IMR-90 (cell line): ENCODE data around the gene WDR5. TPM values are rescaled to one million over a fixed set of nuclear protein-coding genes. Genes with fewer than 3 reads are reported as not detected.

Source experiments
- ATAC-seq: fragments of 200-7000 bp; cut with Tn5 transposase; 2 replicates; pipeline ENCODE4 v1.9.1; 2020; ENCODE audit warnings: low read depth, mild to moderate bottlenecking, moderate library complexity
- BruUV-seq: library from RNA; stranded (reverse); fragments of 400-500 nt; replicated peaks from 2 replicates; lab custom pipeline; 2021; lab: Mats Ljungman, UMichigan
- CTCF ChIA-PET: fragments of 300-600 bp; formaldehyde crosslinking; extraction: SDS; loops from one replicate; lab custom pipeline; 2021; ENCODE audit warnings: antibody characterized with exemption; lab: Yijun Ruan, JAX
- POLR2A ChIA-PET: fragments of 300-600 bp; sonication (Branson Sonifier 250); formaldehyde crosslinking; loops from one replicate; lab custom pipeline; 2022; ENCODE audit warnings: antibody characterized with exemption; ENCODE audit not compliant: unreplicated experiment; lab: Charles Lee
- DNase-seq: peaks from one replicate; pipeline ENCODE4 v3.0.0; 2013
- H2AFZ ChIP-seq: replicated peaks from 2 replicates; pipeline ENCODE3; 2013; ENCODE audit warnings: low read length, mild to moderate bottlenecking; ENCODE audit not compliant: poor library complexity
- H2AK5ac ChIP-seq: 2 replicates; pipeline ENCODE4 v1.6.1; 2013; ENCODE audit warnings: low read depth, low read length, inconsistent platforms
- H2AK9ac ChIP-seq: replicated peaks from 2 replicates; pipeline ENCODE3; 2013; ENCODE audit warnings: mild to moderate bottlenecking, low read depth, low read length, moderate library complexity; ENCODE audit not compliant: poor library complexity
- H2BK120ac ChIP-seq: 2 replicates; pipeline ENCODE4 v1.6.1; 2013; ENCODE audit warnings: low read depth, low read length, inconsistent platforms
- H2BK15ac ChIP-seq: 3 replicates; pipeline ENCODE4 v1.6.1; 2013; ENCODE audit warnings: low read depth, low read length, inconsistent platforms
- H2BK20ac ChIP-seq: 2 replicates; pipeline ENCODE4 v1.6.1; 2013; ENCODE audit warnings: low read depth, mild to moderate bottlenecking, inconsistent platforms, low read length, moderate library complexity
- H2BK5ac ChIP-seq: 2 replicates; pipeline ENCODE4 v1.6.1; 2013; ENCODE audit warnings: mild to moderate bottlenecking, low read depth, low read length, inconsistent platforms; ENCODE audit not compliant: poor library complexity, severe bottlenecking
- H3K14ac ChIP-seq: replicated peaks from 2 replicates; pipeline ENCODE4 v1.6.1; 2013; ENCODE audit warnings: low read depth, low read length, inconsistent platforms
- H3K18ac ChIP-seq: 2 replicates; pipeline ENCODE4 v1.6.1; 2013; ENCODE audit warnings: low read depth, low read length, control low read depth
- H3K23ac ChIP-seq: 2 replicates; pipeline ENCODE4 v1.6.1; 2013; ENCODE audit warnings: low read depth, low read length, inconsistent platforms
- H3K27ac ChIP-seq: 2 replicates; pipeline ENCODE4 v1.5.1; 2013; ENCODE audit warnings: mild to moderate bottlenecking, control low read depth, low read length; ENCODE audit not compliant: insufficient read depth
- H3K27me3 ChIP-seq: 2 replicates; pipeline ENCODE4 v1.6.1; 2013; ENCODE audit warnings: low read length; ENCODE audit not compliant: control insufficient read depth, insufficient read depth
- H3K36me3 ChIP-seq: 2 replicates; pipeline ENCODE4 v1.6.1; 2013; ENCODE audit warnings: low read length, mixed read lengths; ENCODE audit not compliant: control insufficient read depth, insufficient read depth
- H3K4ac ChIP-seq: 2 replicates; pipeline ENCODE4 v1.6.1; 2013; ENCODE audit warnings: low read depth, low read length, inconsistent platforms
- H3K4me1 ChIP-seq: 2 replicates; pipeline ENCODE4 v1.6.1; 2013; ENCODE audit warnings: low read length, mixed read lengths; ENCODE audit not compliant: control insufficient read depth, insufficient read depth
- H3K4me2 ChIP-seq: 2 replicates; pipeline ENCODE4 v1.6.1; 2013; ENCODE audit warnings: low read depth, mild to moderate bottlenecking, control low read depth, low read length, moderate library complexity
- H3K4me3 ChIP-seq: 2 replicates; pipeline ENCODE4 v1.5.1; 2013; ENCODE audit warnings: low read depth, mild to moderate bottlenecking, control low read depth, low read length, moderate library complexity; ENCODE audit not compliant: insufficient read depth
- H3K56ac ChIP-seq: 2 replicates; pipeline ENCODE4 v1.6.1; 2013; ENCODE audit warnings: low read length, inconsistent platforms; ENCODE audit not compliant: insufficient read depth; ENCODE audit errors: extremely low read depth
- H3K79me1 ChIP-seq, 2 experiments: 2 replicates each; pipeline ENCODE4 v1.6.1; 2013; ENCODE audit warnings: low read length in 2 of 2, inconsistent platforms in 1 of 2, low read depth in 1 of 2
- H3K9ac ChIP-seq: 2 replicates; pipeline ENCODE4 v1.6.1; 2013; ENCODE audit warnings: low read depth, low read length, control low read depth
- H3K9me1 ChIP-seq: 2 replicates; pipeline ENCODE4 v1.6.1; 2013; ENCODE audit warnings: low read length, inconsistent platforms; ENCODE audit not compliant: insufficient read depth
- H3K9me3 ChIP-seq: 2 replicates; pipeline ENCODE4 v1.6.1; 2013; ENCODE audit warnings: low read length; ENCODE audit not compliant: control insufficient read depth, insufficient read depth
- H4K20me1 ChIP-seq: 2 replicates; pipeline ENCODE4 v1.6.1; 2013; ENCODE audit warnings: low read length, inconsistent platforms; ENCODE audit not compliant: insufficient read depth
- H4K5ac ChIP-seq: 2 replicates; pipeline ENCODE4 v1.6.1; 2013; ENCODE audit warnings: mild to moderate bottlenecking, low read depth, low read length, control low read depth
- H4K8ac ChIP-seq, 2 experiments: 2 replicates each; pipeline ENCODE4 v1.6.1; 2013; ENCODE audit warnings: low read depth in 2 of 2, low read length in 2 of 2, control low read depth in 1 of 2, inconsistent platforms in 1 of 2
- H4K91ac ChIP-seq: 2 replicates; pipeline ENCODE4 v1.6.1; 2013; ENCODE audit warnings: low read depth, low read length, inconsistent platforms; ENCODE audit not compliant: insufficient read depth
- BHLHE40 ChIP-seq: fragments of 150-350 bp; IDR thresholded peaks from 2 replicates; pipeline ENCODE4 v1.6.1; 2016; ENCODE audit warnings: mild to moderate bottlenecking, low read depth, low read length
- CEBPB ChIP-seq: IDR thresholded peaks from 2 replicates; pipeline ENCODE4 v1.6.1; 2012; ENCODE audit warnings: low read depth, low read length, improper control_type of control experiment
- CHD1 ChIP-seq: IDR thresholded peaks from 2 replicates; pipeline ENCODE4 v1.6.1; 2012; ENCODE audit warnings: low read depth, low read length, improper control_type of control experiment
- CTCF ChIP-seq: conservative IDR thresholded peaks from 2 replicates; pipeline ENCODE4 v1.5.1; 2012; ENCODE audit warnings: mild to moderate bottlenecking, low read depth, low read length, improper control_type of control experiment
- ELK1 ChIP-seq: fragments of 150-350 bp; IDR thresholded peaks from 2 replicates; pipeline ENCODE4 v1.6.1; 2016; ENCODE audit warnings: low read depth, mild to moderate bottlenecking, low read length, moderate library complexity, borderline replicate concordance
- FOS ChIP-seq: fragments of 150-350 bp; IDR thresholded peaks from 2 replicates; pipeline ENCODE4 v1.6.1; 2016; ENCODE audit warnings: low read depth, low read length
- MAFK ChIP-seq: IDR thresholded peaks from 2 replicates; pipeline ENCODE4 v1.6.1; 2012; ENCODE audit warnings: low read depth, low read length, improper control_type of control experiment
- MAZ ChIP-seq: IDR thresholded peaks from 2 replicates; pipeline ENCODE4 v1.6.1; 2012; ENCODE audit warnings: low read depth, mild to moderate bottlenecking, low read length, improper control_type of control experiment, moderate library complexity, borderline replicate concordance
- MXI1 ChIP-seq: IDR thresholded peaks from 2 replicates; pipeline ENCODE4 v1.6.1; 2012; ENCODE audit warnings: low read depth, mild to moderate bottlenecking, low read length, moderate library complexity, borderline replicate concordance
- NFE2L2 ChIP-seq: fragments of 150-350 bp; IDR thresholded peaks from 2 replicates; pipeline ENCODE4 v1.6.1; 2016; ENCODE audit warnings: low read depth, mild to moderate bottlenecking, low read length
- POLR2A ChIP-seq: IDR thresholded peaks from 2 replicates; pipeline ENCODE4 v1.6.1; 2012; ENCODE audit warnings: mild to moderate bottlenecking, low read depth, low read length
- RAD21 ChIP-seq: IDR thresholded peaks from 2 replicates; pipeline ENCODE4 v1.6.1; 2012; ENCODE audit warnings: low read length, improper control_type of control experiment
- RCOR1 ChIP-seq: IDR thresholded peaks from 2 replicates; pipeline ENCODE4 v1.6.1; 2012; ENCODE audit warnings: mild to moderate bottlenecking, low read length, improper control_type of control experiment; ENCODE audit not compliant: insufficient replicate concordance
- RFX5 ChIP-seq: IDR thresholded peaks from 2 replicates; pipeline ENCODE4 v1.8.0; 2012; ENCODE audit warnings: low read depth, mild to moderate bottlenecking, low read length, moderate library complexity
- SMC3 ChIP-seq: fragments of 150-350 bp; IDR thresholded peaks from 2 replicates; pipeline ENCODE4 v1.6.1; 2016; ENCODE audit warnings: low read depth, mild to moderate bottlenecking, antibody characterized with exemption, low read length, moderate library complexity
- USF2 ChIP-seq: fragments of 150-350 bp; IDR thresholded peaks from 2 replicates; pipeline ENCODE4 v1.6.1; 2017; ENCODE audit warnings: mild to moderate bottlenecking, antibody characterized with exemption, low read length, low read depth
- WGBS, 2 experiments: methylation state at CpG; one replicate each; pipeline versions ENCODE4 v1.1.5 to v1.1.7; 2013; ENCODE audit warnings: missing lambda C conversion rate in 2 of 2; ENCODE audit not compliant: insufficient read length in 1 of 2; ENCODE audit errors: extremely low coverage in 2 of 2; 5-methylcytosine and 5-hydroxymethylcytosine counted together
- dilution Hi-C: fragments of 300-500 bp; cut with HindIII; formaldehyde crosslinking; loops from one replicate; pipeline ENCODE4 v1.14.3; 2018; ENCODE audit warnings: low sequenced_read_pairs; ENCODE audit not compliant: unreplicated experiment
- in situ Hi-C: fragments of 300-500 bp; cut with MboI; formaldehyde crosslinking; loops from 3 replicates; pipeline ENCODE4 v1.14.3; 2019; ENCODE audit warnings: low sequenced_read_pairs, inconsistent platforms, mixed read lengths
- intact Hi-C: fragments of 100-400 bp; cut with micrococcal nuclease; formaldehyde crosslinking; loops from 2 replicates; pipeline ENCODE4 v1.10.0; 2022
- polyA plus RNA-seq, 3 experiments: library from polyadenylated mRNA; depleted of rRNA; stranded (reverse); fragments of >200 nt; gene quantifications; 2 replicates each; pipeline ENCODE4 v1.2.3, GENCODE V29; 2012; ENCODE audit warnings: low replicate concordance in 1 of 3
- total RNA-seq: library from RNA; depleted of rRNA; stranded (reverse); fragments of >200 nt; gene quantifications from 2 replicates; pipeline ENCODE4 v1.2.3, GENCODE V29; 2012

Gene WDR5
- total and polyA plus RNA-seq, 2 of the 4 experiments (the other 2 are of a cell fraction), result 18.3 to 26.6 TPM

DNA sequence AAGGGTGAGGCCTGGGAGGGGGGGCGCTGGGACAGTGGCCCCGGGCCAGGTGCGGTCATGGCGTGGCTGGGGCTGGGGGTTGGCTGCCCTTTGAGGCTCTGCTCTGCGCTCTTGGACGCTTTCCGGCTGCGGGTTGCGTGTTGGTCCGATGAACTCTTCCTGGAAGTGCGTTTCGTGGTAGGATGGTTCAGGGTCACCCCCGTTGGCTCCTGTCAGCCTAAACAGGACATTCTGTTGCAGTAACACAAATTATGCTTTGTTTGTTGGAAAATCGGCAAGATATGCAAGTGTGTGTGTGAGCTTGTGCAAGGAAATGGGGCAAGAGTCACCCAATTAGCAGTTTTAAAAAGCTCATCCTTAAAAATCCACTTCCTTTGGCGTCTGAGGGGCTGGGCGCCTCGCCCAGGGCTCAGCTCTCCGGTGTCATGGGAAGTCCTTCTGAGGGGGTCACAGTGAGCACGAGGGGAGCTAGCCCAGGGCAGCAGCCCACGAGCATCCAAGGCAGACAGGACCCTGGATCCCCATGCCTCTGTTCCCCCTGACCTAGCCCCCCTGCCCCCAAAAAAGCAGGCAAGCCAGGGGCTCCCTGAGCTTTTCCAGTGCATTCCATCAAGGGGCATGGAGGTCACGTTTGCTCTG lies 50.7 kb downstream of the WDR5 start:
- Histone ChIP-seq H3K56ac (no peak overlapping the region), H4K8ac (no peak overlapping the region), H2AK5ac (no peak overlapping the region), H2AFZ (no peak overlapping the region), H4K5ac (no peak overlapping the region), H3K9me1 (peaks cover 8% of the 10 kb centered on the region), H3K14ac (no peak overlapping the region), H2BK120ac (no peak overlapping the region), H3K36me3 (no peaks in the 10 kb centered on the region), H4K20me1 (no peaks in the 10 kb centered on the region; the same call in 1 of the 2 replicates), H3K4me2 (no peak overlapping the region), H2BK5ac (no peak overlapping the region), H2AK9ac (no peak overlapping the region), H3K79me1 (no peaks in the 10 kb centered on the region), H4K91ac (no peak overlapping the region), H3K18ac (no peak overlapping the region), H3K27ac (no peak overlapping the region), H3K9me3 (no peaks in the 10 kb centered on the region), H2BK15ac (no peak overlapping the region), H3K9ac (no peak overlapping the region), H3K4ac (no peak overlapping the region), H2BK20ac (no peak overlapping the region), H3K27me3 (peaks cover 23% of the 10 kb centered on the region), H3K23ac (no peak overlapping the region), H3K4me1 (peaks cover 12% of the 10 kb centered on the region; the same call in 1 of the 2 replicates), H3K4me3 (no peak overlapping the region)
- in situ Hi-C loops, result no loop called here
- no TSS peak for BruUV-seq
- TF ChIP-seq USF2 (no peak), MAFK (no peak), SMC3 (no peak), BHLHE40 (no peak), NFE2L2 (no peak), CEBPB (no peak), RAD21 (no peak), MXI1 (no peak), POLR2A (no peak), ELK1 (no peak), CHD1 (no peak), MAZ (no peak), CTCF (no peak), FOS (no peak), RFX5 (no peak), RCOR1 (no peak)
- ATAC-seq (no peak), DNase-seq (no peak)
- WGBS, 2 experiments, result 53% methylated on average over 14 of the region's 21 CpGs; no CpG with 5 or more reads in 1 of the 2 experiments
- dilution Hi-C loops, result no loop called here
- CTCF ChIA-PET, result interaction anchor here (1.4 kb wide), 1 partner anchor 16 kb away, joined by 4 read pairs; no protein-coding TSS in a partner anchor
- intact Hi-C loops, result loop anchor here (5.0 kb wide), 1 partner anchor 141 kb away; the partner anchor contains the start of gene RXRA
- POLR2A ChIA-PET, result no interaction called here
